ENCODE data around the gene SLC35A3.
"Not testable (repeated sequence)": the region's sequence is repeated elsewhere in the genome, so short reads cannot be mapped to it uniquely, and the experiment has no call there.

SLC35A3 gene

GRCh38 chr1:99969729-99970621, at the start of gene SLC35A3:
Gene SLC35A3 (plus strand): TSS chr1:99969996. CDS start chr1:99993555, 23,559 bp downstream.
- no peak for FAIRE-seq

GRCh38 chr1:99934801-99935200, 35.0 kb upstream of the SLC35A3 start:
- no peak for FAIRE-seq

GRCh38 chr1:99935534-99935933, 34.3 kb upstream of the SLC35A3 start:
- no peak for FAIRE-seq

DNA sequence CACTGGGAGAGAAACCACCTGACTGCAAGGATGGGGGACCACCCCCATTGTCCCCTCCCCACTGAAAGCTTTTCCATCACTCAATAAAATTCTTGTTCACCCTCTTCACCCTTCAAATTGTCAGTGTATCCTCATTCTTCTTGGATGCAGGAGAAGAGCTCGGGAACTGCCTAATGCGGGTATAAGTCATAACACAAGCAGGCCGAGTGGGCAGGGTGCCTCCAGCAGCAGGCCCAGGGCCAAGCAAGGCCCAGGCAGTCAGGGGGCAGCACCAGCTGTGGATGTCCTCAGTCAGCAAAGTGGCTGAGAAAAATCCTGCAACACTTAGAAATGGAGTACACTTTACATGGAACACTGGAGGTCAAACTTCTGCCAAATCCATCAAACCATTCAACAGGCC, 33.7 kb upstream of the SLC35A3 start:
- FAIRE-seq, result no peak

DNA sequence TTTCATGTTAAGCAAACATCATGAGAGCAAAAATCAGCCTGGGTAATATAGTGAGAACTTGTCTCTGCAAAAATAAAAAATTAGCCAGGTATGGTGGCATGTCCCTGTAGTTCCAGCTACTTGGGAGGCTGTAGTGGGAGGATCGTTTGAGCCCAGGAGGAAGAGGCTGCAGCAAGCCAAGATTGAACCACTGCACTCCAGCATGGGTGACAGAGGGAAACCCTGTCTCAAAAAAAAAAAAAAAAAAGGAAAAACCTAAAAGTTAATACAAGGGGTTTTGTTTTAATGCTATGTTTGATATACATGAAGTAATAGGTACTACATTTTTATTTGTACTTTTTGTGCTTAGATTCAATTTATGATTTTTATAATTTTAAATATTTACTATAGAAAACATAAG, 27.1 kb upstream of the SLC35A3 start:
- FAIRE-seq, result no peak

DNA sequence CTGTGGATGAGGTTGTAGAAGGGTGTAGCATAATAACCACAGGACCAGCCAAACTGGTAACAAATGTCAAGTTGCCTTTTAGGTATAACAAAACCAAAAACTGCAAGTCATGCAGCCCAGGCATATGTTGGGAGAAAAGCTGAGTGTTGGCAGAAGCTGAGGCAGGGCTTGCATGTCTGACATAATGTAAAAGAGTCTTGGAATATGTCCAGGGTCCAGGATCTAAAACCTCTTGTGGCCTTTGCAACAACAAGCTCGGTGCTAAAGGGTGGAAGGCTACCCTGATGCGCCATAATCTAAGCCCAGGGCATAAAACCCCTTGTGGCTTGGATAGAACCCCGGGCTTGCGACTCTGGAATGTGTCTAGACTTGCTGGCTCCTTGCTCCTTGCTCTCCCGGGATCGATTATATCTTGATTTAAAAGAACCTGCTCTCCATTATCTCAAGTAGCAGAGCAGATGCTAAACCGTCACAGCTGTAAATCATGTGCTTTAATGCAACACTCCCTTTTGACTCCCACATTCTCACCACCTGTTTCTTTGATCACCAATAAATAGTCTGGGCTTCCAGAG, 26.5 kb upstream of the SLC35A3 start:
- no peak for FAIRE-seq

DNA sequence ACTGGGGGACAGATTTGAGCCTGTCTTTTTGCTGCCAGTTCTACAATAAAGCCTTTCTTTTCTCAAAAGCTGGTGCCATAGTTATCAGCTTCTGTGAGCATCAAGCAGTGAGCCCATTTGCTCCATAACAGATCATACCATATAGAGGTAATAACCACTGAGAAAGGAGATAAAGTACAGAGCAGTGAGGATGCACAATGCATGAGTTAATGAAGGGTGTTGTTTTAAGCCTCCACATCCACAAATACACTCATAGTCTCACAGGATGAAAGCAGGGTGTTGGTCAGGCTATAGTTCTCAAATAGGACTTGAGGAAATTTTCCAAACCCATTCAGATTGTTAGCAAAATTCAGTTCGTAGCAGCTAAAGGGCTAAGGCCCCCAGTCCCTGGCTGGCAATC, 25.6 kb upstream of the SLC35A3 start:
- FAIRE-seq, result no peak

GRCh38 chr1:99945174-99945573, 24.6 kb upstream of the SLC35A3 start:
- FAIRE-seq, result no peak

- no peak for FAIRE-seq
These were observed 19.3 kb upstream of the SLC35A3 start for GRCh38 chr1:99950486-99950885.

- FAIRE-seq, result no peak
These were observed 17.3 kb upstream of the SLC35A3 start for GRCh38 chr1:99952522-99952921.

GRCh38 chr1:99955375-99955774, 14.4 kb upstream of the SLC35A3 start:
- no peak for FAIRE-seq

DNA sequence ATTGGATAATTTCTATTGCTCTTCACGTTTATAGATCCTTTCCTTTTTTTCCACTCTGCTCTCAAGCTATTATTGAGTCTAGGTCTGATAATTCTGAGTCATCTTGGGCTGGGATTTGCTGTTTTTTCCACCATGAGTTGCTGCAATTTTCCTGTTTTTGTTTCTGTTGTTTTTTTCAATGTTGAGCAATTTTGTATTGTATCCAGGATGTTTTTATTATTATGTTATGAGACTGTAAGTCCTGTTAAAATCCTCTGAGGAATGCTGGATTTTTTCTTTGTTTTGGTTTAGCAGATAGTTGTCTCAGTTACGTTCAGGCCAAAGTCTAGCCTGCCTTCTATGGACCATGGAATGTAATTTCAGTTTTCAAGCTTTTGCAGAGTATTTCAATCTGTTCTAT, 13.0 kb upstream of the SLC35A3 start:
- no peak for FAIRE-seq

GRCh38 chr1:99957818-99958217, 12.0 kb upstream of the SLC35A3 start:
- no peak for FAIRE-seq

DNA sequence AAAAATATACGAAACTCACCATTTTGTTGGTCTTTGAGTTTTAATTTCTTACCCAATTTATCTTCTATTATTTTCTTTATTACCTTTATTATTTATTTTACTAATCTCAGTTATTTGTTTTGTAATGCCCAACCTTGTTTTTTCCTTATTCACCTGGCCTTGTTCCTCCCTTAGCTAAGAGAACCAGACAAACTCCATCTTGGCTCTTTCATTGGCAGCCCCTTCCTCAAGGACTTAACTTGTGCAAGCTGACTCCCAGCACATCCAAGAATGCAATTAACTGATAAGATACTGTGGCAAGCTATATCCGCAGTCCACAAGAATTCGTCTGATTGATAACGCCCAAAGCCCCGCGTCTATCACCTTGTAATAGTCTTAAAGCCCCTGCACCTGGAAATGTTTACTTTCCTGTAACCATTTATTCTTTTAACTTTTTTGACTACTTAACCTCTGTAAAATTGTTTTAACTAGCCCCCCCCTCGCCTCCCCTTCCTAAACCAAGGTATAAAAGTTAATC, 10.5 kb upstream of the SLC35A3 start:
- FAIRE-seq, result not testable (repeated sequence)

GRCh38 chr1:99960260-99960659, 9.5 kb upstream of the SLC35A3 start:
- not testable (repeated sequence) for FAIRE-seq

DNA sequence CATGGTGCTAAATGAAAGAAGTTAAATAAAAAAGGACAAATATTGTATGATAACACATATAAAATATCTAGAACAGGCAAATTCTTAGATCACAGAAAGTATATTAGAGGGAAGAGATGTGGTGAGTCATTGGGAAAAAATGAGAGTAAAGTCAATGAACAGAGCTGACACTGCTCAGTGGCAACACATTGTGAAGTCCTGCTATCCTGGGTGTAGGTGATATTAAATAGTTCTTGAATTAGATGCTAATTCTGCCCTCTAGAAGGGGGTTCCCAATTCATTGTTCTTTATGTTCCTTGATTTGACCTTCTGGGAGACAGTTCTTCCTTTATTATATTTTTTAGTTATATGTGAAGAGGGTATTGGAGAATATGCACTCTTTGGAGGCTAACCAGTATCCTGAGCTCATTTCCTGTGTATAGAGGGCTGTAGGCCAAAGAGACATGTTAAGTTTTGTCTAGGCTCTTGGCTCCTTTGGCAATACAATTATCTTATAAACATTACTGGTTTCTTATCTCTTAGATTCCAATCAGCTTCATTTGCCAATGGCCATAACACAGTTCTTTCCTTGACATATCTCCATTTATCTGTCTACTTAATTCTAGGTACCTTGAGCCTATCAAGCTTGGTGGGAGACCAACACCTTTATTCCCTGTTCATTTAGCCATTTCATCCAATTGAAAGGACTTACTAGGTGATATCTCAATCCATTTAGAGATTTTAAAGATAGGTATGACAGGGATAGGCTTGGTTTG, 6.6 kb upstream of the SLC35A3 start:
- FAIRE-seq, result no peak

- no peak for FAIRE-seq
These were observed 5.0 kb upstream of the SLC35A3 start for GRCh38 chr1:99964806-99965205.

DNA sequence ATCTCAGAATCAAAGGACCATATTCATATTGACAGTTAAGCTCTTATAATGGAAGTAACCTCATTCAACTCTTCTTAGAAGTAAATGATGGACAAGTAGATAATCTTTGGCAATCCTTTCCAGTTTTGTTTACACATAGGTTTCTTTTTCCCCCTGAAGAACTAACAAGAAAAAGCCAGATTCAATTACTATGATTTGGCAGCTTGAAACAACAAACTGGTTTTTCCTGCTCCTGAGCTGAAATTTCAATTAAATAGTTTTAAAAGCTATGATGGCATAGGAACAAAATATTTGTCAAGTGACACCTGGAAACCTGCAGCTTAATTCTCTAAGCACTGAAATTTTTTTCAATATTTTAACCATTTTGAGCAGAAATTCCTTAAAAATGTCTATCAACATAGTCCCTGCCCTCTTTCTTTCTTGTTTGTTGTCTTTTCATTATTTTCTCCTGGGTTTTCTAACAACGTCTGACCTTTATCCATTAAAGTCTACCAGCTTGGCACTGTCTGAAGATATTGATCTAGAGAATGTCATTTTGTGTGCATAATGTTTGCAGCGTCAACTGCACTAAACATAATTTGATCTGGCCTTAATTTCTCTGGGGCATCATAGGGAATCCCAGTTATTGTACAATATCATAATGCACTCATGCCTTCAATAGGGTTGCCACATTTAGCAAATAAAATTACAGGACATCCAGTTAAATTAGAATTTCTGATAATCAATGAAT, 4.0 kb upstream of the SLC35A3 start:
- FAIRE-seq, result no peak

GRCh38 chr1:99968214-99968613, 1.6 kb upstream of the SLC35A3 start:
- FAIRE-seq, result no peak

DNA sequence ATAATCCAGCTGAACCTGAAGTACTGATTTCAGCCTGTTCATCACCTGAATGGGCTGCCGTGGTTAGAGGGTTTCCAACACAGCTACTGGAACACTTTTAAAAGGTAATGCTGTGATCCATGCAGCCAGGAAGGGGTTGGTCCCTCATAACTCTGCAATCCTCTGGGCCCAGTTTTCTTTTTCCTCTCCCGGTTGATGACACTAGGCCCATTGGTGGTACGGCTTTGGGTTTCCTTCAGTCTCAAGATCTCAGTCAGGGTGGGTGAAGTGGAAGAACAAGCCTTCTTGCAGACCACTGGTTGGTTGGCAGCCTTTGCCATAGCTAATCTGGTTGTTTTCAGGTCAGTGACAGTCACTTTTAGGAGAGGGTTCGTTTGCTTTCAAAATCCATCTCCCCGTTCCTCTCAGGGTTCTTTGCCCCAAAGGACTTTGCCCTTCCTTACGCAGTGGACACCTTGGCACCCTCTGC, 502 bp upstream of the SLC35A3 start:
- no peak for FAIRE-seq

- FAIRE-seq, result no peak
These were observed 988 bp downstream of the SLC35A3 start for GRCh38 chr1:99970713-99971255.

- FAIRE-seq, result not testable (repeated sequence)
These were observed 2.3 kb downstream of the SLC35A3 start for GRCh38 chr1:99972066-99972465.
